ENCODE data around the gene RCAN3.
"Not testable (repeated sequence)": the region's sequence is repeated elsewhere in the genome, so short reads cannot be mapped to it uniquely, and the experiment has no call there.

RCAN3 gene

GRCh38 chr1:24502709-24503058 is at the start of gene RCAN3:
TSS of gene RCAN3 (plus strand) at chr1:24502836. CDS start at chr1:24514373, 11,537 bp downstream.
- DNase-seq: peak; percentile 40

GRCh38 chr1:24452922-24453485 is 49.6 kb upstream of the RCAN3 start:
- DNase-seq: no peak

- no peak for DNase-seq
Observed at GRCh38 chr1:24454673-24455072, 48.0 kb upstream of the RCAN3 start.

DNA sequence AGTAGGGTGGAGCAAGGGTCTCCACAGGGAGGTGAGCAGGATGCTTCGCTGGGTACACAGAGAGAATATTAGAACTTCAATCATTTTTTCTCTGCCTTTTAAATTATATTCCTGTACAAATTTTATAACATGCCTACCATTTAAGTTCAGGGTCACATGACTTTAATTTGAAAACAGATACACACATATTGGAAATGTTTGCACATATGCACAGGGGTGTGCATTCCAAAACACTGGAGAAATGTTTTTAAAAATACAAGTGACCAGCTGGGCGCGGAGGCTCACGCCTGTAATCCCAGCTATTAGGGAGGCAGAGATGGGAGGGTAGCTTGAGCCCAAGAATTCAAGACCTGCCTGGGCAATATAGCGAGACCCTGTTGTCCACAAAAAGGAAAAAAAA is 47.4 kb upstream of the RCAN3 start:
- DNase-seq: no peak

DNA sequence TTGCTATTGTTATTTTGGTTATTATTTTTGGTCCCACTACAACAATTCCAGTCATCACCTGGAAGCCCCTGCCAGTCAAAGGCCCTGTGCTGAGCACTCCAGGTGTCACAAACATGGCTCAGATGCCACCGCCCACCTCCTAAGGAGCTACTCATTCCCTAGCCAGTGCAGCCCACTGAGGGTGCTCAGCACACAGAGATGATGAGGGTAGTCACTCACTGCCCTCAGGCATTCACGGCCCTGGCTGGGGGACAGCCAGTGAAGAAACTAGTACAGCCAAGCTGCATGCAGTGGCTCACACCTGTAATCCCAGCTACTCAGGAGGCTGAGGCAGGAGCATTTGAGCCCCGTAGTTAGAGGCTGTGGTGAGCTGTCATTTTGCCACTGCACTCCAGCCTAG is 44.8 kb upstream of the RCAN3 start:
- DNase-seq: no peak

DNA sequence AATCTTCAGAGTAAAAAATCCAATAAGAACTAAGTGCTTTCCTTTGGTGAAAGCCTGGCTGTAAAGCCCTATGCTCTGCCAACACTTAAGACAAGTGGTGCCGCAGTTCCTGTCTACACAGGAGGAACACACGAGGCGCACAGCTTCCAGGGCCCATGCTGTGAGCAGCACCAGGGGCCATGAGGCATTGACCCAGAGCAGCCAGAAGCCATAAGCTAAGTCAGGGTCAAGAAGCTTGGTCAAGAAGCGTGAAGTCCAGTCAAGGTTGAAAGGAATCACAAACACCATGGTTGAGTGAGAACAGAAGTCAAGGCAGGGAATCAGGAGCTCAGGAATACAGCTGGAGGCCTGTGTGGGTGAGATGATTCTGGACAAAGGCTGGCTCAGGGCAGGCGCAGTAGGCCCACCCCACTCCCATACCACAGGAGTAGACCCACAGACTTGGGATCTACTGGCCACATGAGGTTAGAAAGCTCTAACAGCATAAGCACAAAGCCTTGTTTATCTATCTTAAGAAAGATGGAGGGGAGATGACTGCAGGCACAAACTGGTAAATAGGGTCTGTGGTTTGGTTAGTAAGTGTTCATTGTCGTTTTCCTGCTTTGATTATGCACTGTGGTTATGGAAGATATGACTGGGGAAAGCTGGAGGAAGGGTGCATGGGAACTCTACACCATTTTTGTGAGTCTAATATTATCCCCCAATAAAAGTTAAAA is 42.9 kb upstream of the RCAN3 start:
- DNase-seq: no peak

DNA sequence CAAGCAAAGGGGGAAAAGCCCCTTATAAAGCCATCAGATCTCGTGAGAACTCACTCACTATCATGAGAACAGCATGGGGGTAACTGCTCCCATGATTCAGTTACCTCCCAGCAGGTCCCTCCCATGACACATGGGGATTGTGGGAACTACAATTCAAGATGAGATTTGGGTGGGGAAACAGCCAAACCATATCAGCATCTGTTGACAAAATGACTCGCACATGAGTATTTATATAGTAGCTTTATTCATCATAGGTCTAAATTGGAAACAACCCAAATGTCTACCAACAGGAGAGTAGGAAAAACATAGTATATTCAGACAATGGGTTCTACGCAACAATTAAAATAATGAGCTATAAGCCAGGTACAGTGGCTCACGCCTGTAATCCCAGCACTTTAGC is 40.5 kb upstream of the RCAN3 start:
- not testable (repeated sequence) for DNase-seq

DNA sequence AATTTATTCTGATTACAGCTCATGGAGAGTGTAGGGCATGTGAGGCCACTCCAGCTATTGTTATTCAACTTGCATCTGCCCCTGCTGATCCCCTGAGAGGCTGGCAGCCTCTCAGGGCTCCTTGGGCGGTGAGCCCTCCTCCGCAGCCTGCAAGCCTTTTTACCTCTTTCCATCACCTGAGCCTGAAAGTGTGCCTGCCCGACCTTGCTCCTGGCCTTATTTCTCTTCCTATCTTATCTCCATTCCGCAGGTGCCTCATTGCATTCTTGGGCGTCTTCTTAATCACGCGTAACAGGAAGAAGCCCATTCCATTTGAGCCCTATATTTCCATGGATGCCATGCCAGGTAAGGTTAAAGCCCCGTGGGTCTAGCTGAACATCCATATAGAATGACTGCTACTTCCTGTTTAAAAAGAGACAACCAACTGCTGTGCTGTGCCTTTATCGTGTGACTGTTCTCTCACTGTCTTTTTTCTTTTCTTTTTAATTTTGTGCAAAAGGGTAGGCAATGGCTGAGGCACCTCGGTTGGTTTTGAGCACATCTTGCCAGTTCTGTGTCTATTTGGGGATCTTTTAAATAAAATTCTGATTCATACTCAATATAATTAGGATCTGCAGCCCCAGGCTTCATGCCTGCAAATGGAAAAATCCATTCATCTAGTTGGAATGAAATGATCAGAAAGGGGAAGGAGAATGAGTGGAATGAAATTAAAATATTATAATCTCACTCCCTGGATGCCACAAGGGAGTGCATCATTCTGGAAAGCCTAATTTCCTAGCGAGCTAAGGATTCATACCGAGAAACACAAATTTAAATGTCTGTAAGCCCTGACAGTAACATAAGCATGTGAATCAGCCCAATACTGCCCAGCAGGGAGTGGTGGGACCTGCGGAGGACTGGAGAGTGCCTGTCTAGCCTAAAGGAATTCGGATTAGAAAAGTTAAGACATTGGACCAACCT is 38.6 kb upstream of the RCAN3 start:
- DNase-seq: no peak

DNA sequence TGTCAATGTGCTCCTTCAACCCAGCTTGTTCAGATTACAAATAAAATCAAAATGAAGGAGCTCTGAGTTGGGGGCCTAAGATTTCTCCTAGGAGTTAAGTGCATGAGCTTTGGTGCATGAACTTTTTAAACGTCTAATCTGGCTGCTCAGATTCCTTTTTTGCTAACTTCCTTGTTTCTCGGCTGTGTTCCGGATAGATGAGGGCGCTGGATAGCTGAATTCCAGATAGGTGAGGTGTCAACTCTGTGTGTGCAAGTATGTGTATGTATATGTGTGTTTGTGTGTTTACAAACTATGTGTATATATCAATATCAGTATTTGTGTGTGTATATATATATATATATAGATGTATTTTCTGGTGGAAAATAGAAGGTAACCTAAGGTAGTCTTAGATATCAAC is 37.5 kb upstream of the RCAN3 start:
- DNase-seq: no peak

- no peak for DNase-seq
Observed at GRCh38 chr1:24465638-24466037, 37.0 kb upstream of the RCAN3 start.

DNA sequence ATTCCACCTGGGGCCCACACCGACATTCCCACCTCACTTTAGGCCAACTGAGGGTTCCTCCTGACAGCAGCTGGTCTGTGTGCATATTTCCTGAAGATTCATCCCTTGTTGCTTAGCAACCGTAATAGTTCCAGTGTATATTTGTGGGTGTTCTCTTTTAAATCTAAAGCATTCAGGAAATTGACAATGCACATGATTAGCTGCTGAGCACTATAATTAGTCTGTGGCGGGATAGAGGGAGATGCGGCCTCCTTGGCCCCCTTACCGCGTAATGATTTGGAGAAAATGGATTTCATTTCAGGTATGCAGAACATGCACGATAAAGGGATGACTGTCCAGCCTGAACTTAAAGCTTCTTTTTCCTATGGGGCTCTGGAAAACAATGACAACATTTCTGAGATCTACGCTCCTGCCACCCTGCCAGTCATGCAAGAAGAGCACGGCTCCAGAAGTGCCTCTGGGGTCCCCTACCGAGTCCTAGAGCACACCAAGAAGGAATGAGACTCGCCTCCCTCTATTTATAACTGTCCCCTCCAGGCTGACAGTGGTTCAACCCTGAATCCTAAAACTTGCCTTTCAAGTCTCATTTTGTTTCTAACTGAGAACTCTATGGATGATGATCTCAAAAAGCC is 33.8 kb upstream of the RCAN3 start:
- no peak for DNase-seq

DNA sequence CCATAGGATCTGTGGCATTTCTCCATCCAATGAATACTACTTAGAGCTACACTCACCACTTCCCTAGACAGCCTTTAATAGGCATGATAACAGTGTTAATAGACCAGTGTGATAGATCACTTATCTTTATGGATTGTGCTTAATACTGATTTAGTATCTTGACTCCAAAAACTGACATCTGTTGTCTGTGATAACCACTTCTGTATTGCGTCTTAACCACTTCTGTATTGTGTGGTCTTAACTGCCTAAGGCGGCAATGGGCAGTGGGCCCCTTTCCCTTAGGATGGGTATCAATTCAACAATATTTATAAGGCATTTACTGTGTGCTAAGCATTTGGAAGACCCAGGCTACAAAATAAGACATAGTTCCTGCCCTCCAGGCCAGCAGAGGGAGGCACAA is 32.0 kb upstream of the RCAN3 start:
- DNase-seq: no peak

DNA sequence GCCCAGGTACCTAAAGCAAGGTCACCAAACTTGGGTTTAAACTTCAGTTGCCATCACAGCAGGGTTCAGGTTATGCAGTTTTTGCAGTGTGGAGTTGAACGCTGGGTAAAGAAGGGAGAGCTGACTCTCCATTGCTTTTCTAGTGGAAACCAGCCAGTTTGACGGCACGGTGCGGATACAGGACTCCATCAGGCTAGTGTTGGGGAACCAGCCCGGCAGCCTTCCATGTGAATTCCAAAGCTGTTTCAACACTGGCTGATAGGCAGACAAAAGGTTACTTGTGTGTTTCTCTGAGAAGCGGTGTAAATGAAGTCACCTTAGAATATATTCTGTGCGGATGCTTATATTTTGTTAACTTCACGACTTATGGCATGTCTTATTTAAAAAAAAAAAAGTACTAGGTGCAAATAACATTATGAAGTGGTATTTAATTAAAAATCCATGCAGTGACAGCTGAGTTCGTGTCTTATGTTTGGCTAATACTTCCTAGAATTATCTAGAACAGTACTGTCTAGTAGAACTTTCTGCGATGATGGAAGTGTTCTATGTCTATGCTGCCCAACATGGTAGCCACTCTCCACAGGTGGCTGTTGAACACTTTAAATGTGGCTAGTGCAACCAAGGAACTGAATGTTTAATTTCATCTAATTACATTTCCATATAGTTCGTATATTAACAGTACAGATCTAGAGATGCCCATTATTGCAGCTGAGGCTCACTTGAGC is 29.9 kb upstream of the RCAN3 start:
- DNase-seq: no peak

GRCh38 chr1:24474193-24474592 is 28.4 kb upstream of the RCAN3 start:
- DNase-seq: no peak

- DNase-seq: no peak
Observed at GRCh38 chr1:24475700-24476099, 26.9 kb upstream of the RCAN3 start.

DNA sequence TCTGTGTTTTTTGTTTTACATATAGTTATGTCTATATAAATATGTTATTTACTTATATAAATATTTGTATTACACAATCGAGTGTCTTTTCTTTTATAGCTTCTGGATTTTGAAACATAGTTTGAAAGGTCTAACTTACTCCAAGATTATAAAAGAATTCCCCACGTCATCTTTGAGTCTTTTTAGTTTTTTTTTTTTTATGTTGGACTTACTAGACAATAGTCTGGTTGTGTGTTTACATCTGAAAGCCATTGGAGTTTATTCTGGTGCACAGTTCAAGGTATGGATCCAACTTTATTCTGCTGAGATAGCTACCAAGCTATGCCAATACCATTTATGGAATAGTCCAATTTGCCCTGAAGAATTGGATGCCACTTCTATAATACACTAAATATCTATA is 26.1 kb upstream of the RCAN3 start:
- no peak for DNase-seq

DNA sequence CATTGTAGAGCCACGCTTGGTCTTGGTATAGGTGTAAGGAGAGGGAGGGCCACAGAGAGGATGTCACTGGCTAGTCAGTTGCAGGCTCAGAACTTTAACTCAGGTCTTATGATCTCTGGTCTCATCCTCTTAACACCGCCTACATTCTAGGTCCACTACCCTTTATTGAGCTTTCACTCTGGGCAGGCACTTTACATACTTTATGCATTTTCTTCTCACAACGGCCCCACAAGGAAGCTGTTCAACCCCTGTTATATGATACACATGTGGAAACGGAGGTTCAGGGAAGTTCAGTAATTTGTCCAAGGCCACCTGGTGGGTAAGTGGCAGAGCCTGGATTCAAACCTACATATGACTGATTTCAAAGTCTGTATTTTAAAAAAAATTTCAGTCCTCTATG is 25.3 kb upstream of the RCAN3 start:
- DNase-seq: no peak

- no peak for DNase-seq
Observed at GRCh38 chr1:24481101-24481500, 21.5 kb upstream of the RCAN3 start.

DNA sequence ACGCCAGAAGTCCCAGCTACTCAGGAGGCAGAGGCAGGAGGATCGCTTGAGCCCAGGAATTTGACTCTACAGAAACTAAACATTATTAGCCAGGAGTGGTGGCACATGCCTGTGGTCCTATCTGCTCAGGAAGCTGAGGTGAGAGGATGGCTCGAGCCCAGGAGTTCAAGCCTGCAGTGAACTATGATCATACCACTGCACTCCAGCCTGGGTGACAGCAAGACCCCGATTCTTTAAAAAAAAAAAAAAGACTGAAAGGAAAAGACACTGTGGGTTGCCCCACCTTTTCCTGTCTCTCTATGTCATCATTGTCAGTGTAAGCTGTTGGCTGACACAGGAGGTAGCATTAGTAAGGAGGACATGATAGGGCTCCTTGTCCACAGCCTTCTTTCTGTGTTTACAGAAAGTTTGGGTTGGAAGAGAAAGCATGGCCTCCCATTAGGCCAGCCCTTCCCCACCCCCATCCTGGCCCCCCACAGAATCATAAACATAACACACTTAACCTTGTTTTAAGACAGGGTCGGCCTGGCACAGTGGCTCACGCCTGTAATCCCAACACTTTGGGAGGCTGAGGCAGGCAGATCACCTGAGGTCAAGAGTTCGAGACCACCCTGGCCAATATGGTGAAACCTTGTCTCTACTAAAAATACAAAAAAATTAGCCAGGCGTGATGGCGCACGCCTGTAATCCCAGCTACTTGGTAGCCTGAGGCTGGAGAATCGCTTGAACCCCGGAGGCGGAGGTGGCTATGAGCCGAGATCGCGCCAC is 20.6 kb upstream of the RCAN3 start:
- DNase-seq: no peak

GRCh38 chr1:24483441-24483840 is 19.2 kb upstream of the RCAN3 start:
- DNase-seq: no peak

GRCh38 chr1:24484199-24484598 is 18.4 kb upstream of the RCAN3 start:
- no peak for DNase-seq

Data from NCI-H446 treated with DMSO at 0.1 percent for 48 hours (cell line).